ENCODE results near the gene RPL37A. TPM values are rescaled to one million over a fixed set of nuclear protein-coding genes. Genes with fewer than 3 reads are reported as not detected.

The RPL37A gene
- total RNA-seq, 1 donor from 2014 or later: 2,608 TPM

GRCh38 chr2:216551234-216552068 is 52.8 kb downstream of the RPL37A start:
- Mint-ChIP-seq H3K9me3 (ENCODE audit: unreplicated experiment) (no peaks in the 10 kb centered on the region), H3K27ac (ENCODE audit: unreplicated experiment) (peak overlapping the region; percentile 91), H3K4me3 (ENCODE audit: unreplicated experiment) (no peak overlapping the region), H3K27me3 (ENCODE audit: unreplicated experiment) (no peaks in the 10 kb centered on the region), H3K36me3 (ENCODE audit: unreplicated experiment) (peaks cover 5% of the 10 kb centered on the region), H3K4me1 (ENCODE audit: unreplicated experiment) (peaks cover 89% of the 10 kb centered on the region)
- no peak for DNase-seq (ENCODE audit: extremely low spot score, unreplicated experiment)
- TF ChIP-seq CTCF (IDR thresholded peaks at IDR 0.05): no peak

GRCh38 chr2:216553093-216553478 is 54.4 kb downstream of the RPL37A start:
- Mint-ChIP-seq H3K27ac (ENCODE audit: unreplicated experiment) (peak overlapping the region; percentile 91), H3K27me3 (ENCODE audit: unreplicated experiment) (no peaks in the 10 kb centered on the region), H3K36me3 (ENCODE audit: unreplicated experiment) (peaks cover 5% of the 10 kb centered on the region), H3K4me3 (ENCODE audit: unreplicated experiment) (no peak overlapping the region), H3K9me3 (ENCODE audit: unreplicated experiment) (no peaks in the 10 kb centered on the region), H3K4me1 (ENCODE audit: unreplicated experiment) (peaks cover 88% of the 10 kb centered on the region)
- TF ChIP-seq CTCF (IDR thresholded peaks at IDR 0.05): no peak
- DNase-seq (ENCODE audit: extremely low spot score, unreplicated experiment): no peak

Other genes starting within 250 kb of the RPL37A start
- 1.3 TPM in 2 replicates for gene MARCHF4, start 126.4 kb upstream of the RPL37A start, total RNA-seq
- 23.6 and 25.2 TPM in 2 replicates for gene SMARCAL1, start 86.4 kb upstream of the RPL37A start, total RNA-seq
- gene IGFBP2, start 134.6 kb downstream of the RPL37A start, total RNA-seq: 2,796 and 2,855 TPM in 2 replicates
- gene IGFBP5, start 196.7 kb downstream of the RPL37A start, total RNA-seq: 1,145 and 1,383 TPM in 2 replicates